DMS153 treated with DMSO at 0.1 percent for 48 hours (cell line): Measurements from ENCODE around the gene ITGA3.

ENCODE experiments used
- DNase-seq: peaks from one replicate; lab custom pipeline; 2025; ENCODE audit not compliant: unreplicated experiment; lab: John Stamatoyannopoulos, UW

Gene ITGA3

DNA sequence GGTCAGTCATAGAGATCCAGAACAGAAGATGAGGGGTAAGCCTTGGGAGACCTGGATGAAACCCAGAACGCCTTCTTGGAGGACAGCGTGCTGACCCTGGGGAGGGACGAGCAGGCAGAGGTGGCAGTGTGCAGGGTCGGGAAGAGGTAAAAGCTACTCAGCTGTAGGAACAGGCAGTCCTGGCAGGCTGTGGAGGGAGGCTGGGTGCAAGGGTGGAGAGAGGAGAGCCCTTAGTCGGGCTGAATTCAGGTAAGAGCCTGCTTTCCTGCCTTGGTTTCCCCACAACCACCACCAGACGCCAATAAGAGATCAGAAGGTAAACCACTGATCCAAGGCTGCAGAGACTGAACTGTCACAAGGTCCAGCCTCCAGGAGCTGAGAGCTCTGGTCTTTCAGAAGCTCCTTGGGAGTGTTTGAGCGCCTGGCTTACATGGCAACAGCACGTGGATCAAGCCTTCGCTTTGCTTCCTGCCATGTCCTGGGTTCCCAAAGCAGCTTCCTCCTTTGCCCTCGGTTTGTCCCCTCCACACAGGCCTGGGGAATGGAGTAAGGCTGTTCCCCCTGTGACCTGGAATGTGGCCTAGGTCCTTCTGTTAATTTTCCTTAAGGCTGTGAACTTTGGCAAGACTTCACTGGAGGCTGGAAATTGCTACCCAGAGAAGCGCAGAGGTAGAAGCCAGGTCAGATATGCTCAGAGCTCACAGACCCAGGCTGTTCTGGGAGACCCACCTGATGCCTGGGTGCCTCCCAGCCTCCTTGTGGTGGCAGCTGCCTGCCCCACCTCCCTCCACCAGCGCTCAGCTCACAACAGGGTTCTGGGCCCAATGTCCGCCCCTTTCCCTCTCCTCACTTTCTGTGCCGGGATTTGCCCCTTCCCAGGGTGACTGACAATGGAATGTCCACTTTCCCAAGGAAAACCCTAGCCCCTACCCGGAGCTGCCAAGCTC lies 35.3 kb downstream of the ITGA3 start:
- no peak for DNase-seq

DNA sequence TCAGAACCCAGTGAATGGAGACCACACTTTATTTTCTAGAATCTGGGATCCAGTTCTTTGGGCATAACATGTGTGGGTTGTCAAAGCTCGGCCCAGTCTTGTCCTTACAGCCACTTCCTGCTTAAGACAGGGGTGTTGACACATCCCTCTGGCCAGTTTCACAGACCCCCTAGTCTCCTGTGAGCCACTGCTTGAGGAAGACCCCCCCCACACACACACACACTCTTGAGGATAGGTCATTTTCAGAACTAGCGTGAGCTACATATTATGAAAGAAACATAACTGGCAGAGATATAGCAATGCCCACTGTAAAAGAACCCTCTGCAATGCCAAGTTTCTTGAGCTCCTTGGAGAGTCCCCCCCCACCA lies 36.0 kb downstream of the ITGA3 start:
- no peak for DNase-seq

DNA sequence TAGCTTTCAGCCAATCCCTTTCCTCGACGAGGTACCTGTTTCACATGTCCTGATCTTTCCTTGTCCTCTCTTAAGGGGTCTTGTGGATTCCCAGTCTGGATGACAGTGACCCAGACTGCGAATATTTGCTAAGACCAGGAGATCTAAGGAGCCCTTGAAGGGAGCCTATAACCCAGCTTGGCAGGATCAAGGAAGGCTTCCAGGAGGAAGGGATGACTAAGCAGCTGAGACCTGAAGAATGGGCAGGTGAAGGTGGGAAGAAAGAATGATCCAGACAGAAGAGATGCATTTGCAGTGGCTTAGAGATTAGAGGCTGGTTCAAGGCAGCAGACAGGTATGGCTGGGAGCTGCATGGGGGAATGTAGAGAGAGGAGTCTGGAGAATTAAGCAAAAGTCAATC lies 37.3 kb downstream of the ITGA3 start:
- DNase-seq = no peak

DNA sequence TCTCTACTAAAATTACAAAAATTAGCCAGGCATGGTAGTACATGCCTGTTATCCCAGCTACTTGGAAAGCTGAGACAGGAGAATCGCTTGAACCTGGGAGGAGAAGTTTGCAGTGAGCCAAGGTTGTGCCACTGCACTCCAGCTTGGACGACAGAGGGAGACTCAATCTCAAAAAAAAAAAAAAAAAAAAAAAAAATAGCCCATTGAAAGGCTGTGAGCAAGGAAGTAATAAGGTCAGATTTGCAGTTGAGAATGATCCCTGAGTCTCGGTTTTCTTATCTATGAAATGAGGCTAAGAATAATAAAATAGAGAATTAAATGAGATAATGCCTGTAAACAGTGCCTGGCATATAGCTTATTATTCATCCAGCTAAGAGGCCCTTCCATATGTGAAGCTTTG lies 37.9 kb downstream of the ITGA3 start:
- DNase-seq = no peak

DNA sequence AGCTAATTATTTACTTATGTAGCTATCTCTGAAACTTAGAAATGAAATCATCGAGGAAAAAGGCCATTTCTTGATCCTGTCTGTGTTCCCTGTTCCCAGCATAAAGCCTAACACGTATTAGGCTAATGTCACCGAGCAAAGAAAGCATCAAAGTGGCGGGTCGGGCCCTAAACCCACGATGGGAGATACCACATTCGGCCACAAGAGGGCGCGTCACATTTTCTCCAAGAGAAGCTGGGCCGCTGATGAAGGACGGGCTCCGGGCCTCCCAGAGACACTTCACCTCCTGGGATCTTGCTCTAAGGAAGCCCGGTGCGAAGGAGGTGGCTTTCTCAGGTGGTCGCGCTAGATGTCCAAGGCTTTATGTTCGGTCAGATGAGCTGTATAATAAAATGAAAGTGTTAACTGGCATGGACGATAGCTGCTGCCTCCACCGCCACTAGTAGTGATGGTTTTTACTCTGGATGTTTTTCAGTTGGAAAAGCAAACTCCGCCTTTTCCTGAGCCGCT lies 38.4 kb downstream of the ITGA3 start:
- DNase-seq = peak; percentile 63

- DNase-seq = peak; percentile 79
Measured at GRCh38 chr17:50094753-50095619, 39.1 kb downstream of the ITGA3 start, which contains the start of gene PDK2. PDK2 (plus strand) TSS chr17:50095351; CDS start chr17:50095436, 85 bp downstream.

GRCh38 chr17:50095626-50096037 lies 39.7 kb downstream of the ITGA3 start:
- DNase-seq = no peak

DNA sequence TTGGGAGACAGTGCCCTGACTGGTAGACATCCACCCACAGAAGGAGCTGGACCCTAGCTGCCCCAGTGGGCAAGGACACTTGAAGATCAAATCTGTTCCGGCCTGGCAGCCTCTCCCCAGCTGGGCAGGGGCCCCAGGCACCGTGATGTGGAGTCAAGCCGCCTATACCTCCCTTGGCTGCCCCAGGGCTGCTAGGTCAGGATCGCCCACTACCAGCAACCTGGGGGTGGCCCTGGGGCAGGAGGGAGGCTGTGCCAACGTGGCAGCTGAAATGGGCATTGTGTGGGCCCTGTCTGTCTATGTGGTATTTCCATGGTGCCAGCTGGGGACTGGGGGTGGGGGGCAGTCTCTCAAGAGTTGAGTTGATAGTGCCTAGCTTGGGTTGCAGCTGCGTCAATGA lies 40.2 kb downstream of the ITGA3 start:
- no peak for DNase-seq

DNA sequence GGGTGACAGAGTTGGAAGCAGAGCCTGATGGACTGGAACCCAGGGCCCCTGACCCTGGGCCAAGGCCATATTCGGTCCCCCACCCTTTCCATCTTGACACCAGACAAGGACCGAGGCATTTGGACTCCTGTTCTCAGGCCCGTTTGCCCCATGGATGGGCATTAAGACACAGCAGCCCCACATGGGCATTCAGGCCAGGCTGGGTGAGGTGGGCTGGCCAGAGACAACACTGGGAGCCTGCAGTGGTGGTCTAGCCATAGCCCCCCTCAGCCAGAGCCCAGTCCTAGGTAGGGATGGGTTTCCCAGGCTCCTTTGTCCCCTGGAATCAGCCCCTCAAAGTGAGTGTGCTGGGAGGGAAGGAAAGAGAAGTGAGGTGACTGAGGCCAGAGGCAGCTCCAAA lies 40.8 kb downstream of the ITGA3 start:
- no peak for DNase-seq

- no peak for DNase-seq
Measured at GRCh38 chr17:50097455-50097854, 41.5 kb downstream of the ITGA3 start.

DNA sequence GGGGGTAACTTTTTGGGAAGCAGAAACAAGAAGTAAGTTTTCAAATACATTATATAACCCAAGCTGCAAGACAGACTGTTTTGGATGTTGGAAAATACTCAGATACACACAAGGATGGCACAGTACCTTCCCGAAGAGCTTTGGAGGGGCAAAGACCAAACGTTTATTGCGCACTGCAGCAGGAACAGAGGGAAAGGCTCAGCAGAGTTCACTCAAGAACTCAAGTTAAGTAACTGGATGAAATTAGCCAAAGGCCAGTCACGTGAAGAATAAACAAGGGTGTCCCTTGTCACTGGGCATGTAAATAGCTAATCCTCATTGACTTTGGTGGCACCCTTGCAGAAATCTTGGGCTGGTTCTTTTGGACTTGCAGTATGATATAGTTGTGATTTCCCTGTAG lies 42.0 kb downstream of the ITGA3 start:
- DNase-seq = no peak

DNA sequence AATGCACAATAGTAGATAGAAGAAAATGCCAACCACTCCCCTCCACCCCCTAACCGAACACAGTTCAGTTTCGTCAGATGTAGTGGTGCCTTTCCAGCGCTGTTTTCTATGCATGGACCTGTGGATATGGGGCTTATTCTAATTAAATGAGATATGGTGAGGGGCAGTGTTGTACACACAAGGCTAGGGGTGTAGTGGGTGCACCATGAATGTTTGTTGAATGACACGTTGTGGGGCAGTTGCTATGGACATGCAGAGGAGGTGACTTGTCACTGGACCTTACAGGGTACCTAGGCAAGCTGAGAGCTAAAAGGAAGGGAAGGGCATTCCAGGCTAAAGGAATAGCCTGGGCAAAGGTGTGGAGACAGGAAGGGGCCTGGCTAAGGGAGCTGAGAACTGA lies 42.7 kb downstream of the ITGA3 start:
- no peak for DNase-seq

- DNase-seq = no peak
Measured at GRCh38 chr17:50099003-50099402, 43.1 kb downstream of the ITGA3 start.

- DNase-seq = no peak
Measured at GRCh38 chr17:50100480-50100883, 44.6 kb downstream of the ITGA3 start.

- DNase-seq = no peak
Measured at GRCh38 chr17:50100921-50101345, 45.0 kb downstream of the ITGA3 start.

- no peak for DNase-seq
Measured at GRCh38 chr17:50101346-50102163, 45.6 kb downstream of the ITGA3 start.

GRCh38 chr17:50102164-50102991 lies 46.5 kb downstream of the ITGA3 start:
- no peak for DNase-seq

GRCh38 chr17:50103252-50103651 lies 47.3 kb downstream of the ITGA3 start:
- DNase-seq = no peak

DNA sequence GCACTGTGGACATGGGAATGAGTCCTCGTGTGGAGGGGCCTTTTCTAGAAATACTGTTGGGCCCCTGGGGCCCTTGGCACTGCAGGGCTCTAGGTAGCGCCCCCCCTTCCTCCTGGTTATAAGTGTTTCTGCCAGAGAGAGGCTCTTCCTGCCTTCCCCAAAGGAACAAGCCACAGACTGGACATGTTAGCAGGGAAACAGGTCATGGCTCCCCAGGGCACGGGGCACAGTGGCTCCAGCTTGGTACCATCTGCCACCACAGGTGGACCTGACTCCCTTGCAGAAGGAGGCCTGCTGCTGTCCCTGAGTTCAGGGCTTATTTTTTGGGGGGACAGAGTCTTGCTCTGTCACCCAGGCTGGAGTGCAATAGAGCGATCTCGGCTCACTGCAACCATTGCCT lies 48.0 kb downstream of the ITGA3 start:
- DNase-seq = no peak

DNA sequence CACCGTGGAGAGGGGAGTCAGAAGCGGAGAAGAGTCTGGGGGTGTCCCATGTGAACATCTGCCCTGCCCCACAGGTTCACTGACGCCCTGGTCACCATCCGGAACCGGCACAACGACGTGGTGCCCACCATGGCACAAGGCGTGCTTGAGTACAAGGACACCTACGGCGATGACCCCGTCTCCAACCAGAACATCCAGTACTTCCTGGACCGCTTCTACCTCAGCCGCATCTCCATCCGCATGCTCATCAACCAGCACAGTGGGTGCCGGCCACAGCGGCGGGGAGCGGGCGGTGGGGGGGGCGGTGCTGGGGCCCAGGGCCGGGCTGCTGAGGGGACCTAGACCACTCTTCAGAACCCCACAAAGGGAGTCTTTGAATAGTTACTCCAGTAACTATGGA lies 49.9 kb downstream of the ITGA3 start:
- DNase-seq = no peak
